ENCODE data around the gene PAPSS1. TPM values are rescaled to one million over a fixed set of nuclear protein-coding genes. Genes with fewer than 3 reads are reported as not detected.

PAPSS1 gene
- total and polyA plus RNA-seq, 10 donors = 22.7 to 73.8 (median 26.8) TPM

DNA sequence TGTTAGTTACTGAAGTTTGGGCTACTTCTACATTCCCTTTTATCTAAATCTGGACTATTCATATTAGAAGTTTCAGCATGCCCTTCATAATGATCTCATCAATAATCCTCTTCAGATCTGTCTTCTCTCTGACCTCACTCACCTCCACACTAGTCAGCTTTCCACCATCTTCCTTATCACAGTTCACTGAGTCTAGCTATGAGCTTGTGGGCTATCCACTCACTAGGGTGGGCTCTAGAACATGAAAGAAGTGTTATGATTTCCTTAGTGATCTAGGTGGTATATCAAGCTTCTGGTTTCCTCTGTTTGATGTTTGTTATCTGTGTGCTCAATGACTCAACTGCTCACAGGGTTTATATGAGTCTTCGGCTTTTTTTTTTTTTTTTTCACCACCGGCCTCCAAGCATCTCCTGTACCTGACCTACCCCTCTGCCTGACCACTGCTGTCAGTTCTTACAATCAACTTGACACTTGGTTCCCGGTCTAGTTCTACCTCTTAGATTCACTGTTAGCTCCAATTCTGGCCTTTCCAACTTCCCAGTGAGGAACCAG lies 103.1 kb downstream of the PAPSS1 start:
- 78 to 97% (median 94%) methylated on average over 3 of the region's 3 CpGs for WGBS, 5 donors

DNA sequence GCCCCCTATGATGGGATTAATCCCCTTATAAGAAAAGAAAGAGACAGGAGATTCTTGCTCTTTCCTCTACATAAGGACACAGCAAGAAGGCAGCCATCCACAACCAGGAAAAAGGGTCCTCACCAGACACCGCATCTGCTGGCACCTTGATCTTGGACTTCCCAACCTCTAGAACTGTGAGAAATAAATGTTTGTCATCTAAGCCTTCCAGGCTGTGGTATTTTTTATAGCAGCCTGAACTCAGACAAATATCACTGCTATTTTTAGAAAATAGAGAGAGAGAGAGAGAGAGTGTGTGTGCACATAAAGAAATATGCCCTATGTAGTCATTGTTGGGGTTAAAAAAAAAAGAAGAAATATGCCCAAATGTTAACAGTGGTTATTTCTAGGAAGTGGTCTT lies 104.2 kb downstream of the PAPSS1 start:
- TF ChIP-seq, protein P1, sequence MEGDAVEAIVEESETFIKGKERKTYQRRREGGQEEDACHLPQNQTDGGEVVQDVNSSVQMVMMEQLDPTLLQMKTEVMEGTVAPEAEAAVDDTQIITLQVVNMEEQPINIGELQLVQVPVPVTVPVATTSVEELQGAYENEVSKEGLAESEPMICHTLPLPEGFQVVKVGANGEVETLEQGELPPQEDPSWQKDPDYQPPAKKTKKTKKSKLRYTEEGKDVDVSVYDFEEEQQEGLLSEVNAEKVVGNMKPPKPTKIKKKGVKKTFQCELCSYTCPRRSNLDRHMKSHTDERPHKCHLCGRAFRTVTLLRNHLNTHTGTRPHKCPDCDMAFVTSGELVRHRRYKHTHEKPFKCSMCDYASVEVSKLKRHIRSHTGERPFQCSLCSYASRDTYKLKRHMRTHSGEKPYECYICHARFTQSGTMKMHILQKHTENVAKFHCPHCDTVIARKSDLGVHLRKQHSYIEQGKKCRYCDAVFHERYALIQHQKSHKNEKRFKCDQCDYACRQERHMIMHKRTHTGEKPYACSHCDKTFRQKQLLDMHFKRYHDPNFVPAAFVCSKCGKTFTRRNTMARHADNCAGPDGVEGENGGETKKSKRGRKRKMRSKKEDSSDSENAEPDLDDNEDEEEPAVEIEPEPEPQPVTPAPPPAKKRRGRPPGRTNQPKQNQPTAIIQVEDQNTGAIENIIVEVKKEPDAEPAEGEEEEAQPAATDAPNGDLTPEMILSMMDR (IDR thresholded peaks at IDR 0.05 in 8 of 11, conservative IDR thresholded peaks at IDR 0.05 in 3 of 11) = no peak
- TF ChIP-seq POLR2AphosphoS5 (IDR thresholded peaks at IDR 0.05) (no peak), POLR2A (IDR thresholded peaks at IDR 0.05) (no peak)
- intact Hi-C loops (cut with DNase I; ENCODE audit: low total_unique reads) = no loop called here
- no peak for DNase-seq
- H3K27me3 ChIP-seq (replicated peaks in 1 of 7) = no peaks in the 10 kb centered on the region
- no peak overlapping the region for H3K4me3 ChIP-seq
- H3K36me3 ChIP-seq = peaks cover 0 to 37% (median 10%) of the 10 kb centered on the region in 6 donors
- 94 to 100% (median 97%) methylated on average over 1 of the region's 1 CpG for WGBS, 5 donors
- peaks cover 0 to 6% (median 0%) of the 10 kb centered on the region in 6 donors for H3K4me1 ChIP-seq
- no peak overlapping the region for H3K27ac ChIP-seq
- H3K9me3 ChIP-seq = no peaks in the 10 kb centered on the region

More for the DNA sequence above, 103.1 kb downstream of the PAPSS1 start:
- no peak overlapping the region for H3K27ac ChIP-seq
- H3K27me3 ChIP-seq (replicated peaks in 1 of 7) = no peaks in the 10 kb centered on the region
- H3K4me3 ChIP-seq = no peak overlapping the region
- peaks cover 0 to 6% (median 0%) of the 10 kb centered on the region in 6 donors for H3K4me1 ChIP-seq
- no peak for DNase-seq
- H3K36me3 ChIP-seq = peaks cover 0 to 37% (median 10%) of the 10 kb centered on the region in 6 donors
- intact Hi-C loops (cut with DNase I; ENCODE audit: low total_unique reads) = no loop called here
- H3K9me3 ChIP-seq = no peaks in the 10 kb centered on the region
- TF ChIP-seq, protein P1 (IDR thresholded peaks at IDR 0.05 in 8 of 11, conservative IDR thresholded peaks at IDR 0.05 in 3 of 11) = no peak
- TF ChIP-seq POLR2AphosphoS5 (IDR thresholded peaks at IDR 0.05) (no peak), POLR2A (IDR thresholded peaks at IDR 0.05) (no peak)

DNA sequence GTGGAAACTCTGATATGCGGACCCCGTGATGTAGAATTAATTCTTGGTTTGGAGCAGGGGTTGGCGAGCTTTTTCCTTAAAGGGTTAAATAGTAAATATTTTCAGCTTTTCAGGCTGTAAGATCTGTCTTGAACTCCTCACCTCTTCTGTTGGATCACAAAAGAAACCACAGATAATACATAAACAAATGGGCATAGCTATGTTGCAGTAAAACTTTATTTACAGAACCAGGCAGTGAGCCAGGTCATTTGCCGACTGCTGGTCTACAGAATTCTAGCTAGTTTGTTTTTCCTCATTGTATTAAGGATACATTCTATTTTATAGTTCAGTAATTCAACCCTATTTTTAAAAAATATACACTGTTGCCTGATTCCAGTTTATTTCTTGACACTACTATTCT lies 116.6 kb downstream of the PAPSS1 start:
- intact Hi-C loops (cut with DNase I; ENCODE audit: low total_unique reads) = no loop called here
- Histone ChIP-seq H3K27me3 (replicated peaks in 1 of 7) (no peaks in the 10 kb centered on the region), H3K4me3 (no peak overlapping the region), H3K27ac (no peak overlapping the region), H3K9me3 (no peaks in the 10 kb centered on the region), H3K36me3 (no peaks in the 10 kb centered on the region), H3K4me1 (no peaks in the 10 kb centered on the region)
- TF ChIP-seq, protein P1 (IDR thresholded peaks at IDR 0.05 in 8 of 11, conservative IDR thresholded peaks at IDR 0.05 in 3 of 11) = no peak
- TF ChIP-seq POLR2A (IDR thresholded peaks at IDR 0.05) (no peak), POLR2AphosphoS5 (IDR thresholded peaks at IDR 0.05) (no peak)
- 85 to 91% (median 88%) methylated on average over 4 of the region's 4 CpGs for WGBS, 5 donors
- DNase-seq = no peak

DNA sequence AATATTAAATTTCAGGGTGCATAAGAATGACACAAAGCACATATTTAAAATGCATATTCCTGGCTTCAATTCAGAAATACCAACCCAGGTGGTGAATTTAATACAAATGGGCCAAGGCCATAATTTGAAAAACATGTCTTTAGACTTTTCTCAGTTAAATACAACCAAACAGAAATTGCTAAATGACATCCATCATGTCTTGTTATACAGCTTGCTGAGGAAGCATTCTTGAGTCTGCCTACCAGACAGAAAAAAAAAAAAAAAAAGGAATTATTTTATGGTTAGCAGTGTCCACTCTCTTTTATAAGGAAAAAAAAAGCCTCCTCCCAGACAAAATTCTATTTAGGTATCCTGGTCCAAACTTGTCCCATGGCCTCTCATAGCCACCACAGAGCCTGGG lies 119.1 kb downstream of the PAPSS1 start:
- Histone ChIP-seq H3K27me3 (replicated peaks in 1 of 7) (no peaks in the 10 kb centered on the region), H3K4me1 (no peaks in the 10 kb centered on the region), H3K4me3 (no peak overlapping the region), H3K27ac (no peak overlapping the region), H3K9me3 (no peaks in the 10 kb centered on the region), H3K36me3 (no peaks in the 10 kb centered on the region)
- intact Hi-C loops (cut with DNase I; ENCODE audit: low total_unique reads) = no loop called here
- TF ChIP-seq POLR2AphosphoS5 (IDR thresholded peaks at IDR 0.05) = no peak
- TF ChIP-seq POLR2A (IDR thresholded peaks at IDR 0.05) = no peak
- TF ChIP-seq, protein P1 (IDR thresholded peaks at IDR 0.05 in 8 of 11, conservative IDR thresholded peaks at IDR 0.05 in 3 of 11) = no peak
- DNase-seq = no peak
